Activated T-cell treated with anti-CD3 and anti-CD28 coated beads for 48 hours (primary cell): ENCODE results near the gene SIPA1L2.

Experiments
- DNase-seq: peaks from one replicate; pipeline ENCODE4 v3.0.0-alpha.2; 2020; ENCODE audit warnings: low read depth

SIPA1L2 gene

DNA sequence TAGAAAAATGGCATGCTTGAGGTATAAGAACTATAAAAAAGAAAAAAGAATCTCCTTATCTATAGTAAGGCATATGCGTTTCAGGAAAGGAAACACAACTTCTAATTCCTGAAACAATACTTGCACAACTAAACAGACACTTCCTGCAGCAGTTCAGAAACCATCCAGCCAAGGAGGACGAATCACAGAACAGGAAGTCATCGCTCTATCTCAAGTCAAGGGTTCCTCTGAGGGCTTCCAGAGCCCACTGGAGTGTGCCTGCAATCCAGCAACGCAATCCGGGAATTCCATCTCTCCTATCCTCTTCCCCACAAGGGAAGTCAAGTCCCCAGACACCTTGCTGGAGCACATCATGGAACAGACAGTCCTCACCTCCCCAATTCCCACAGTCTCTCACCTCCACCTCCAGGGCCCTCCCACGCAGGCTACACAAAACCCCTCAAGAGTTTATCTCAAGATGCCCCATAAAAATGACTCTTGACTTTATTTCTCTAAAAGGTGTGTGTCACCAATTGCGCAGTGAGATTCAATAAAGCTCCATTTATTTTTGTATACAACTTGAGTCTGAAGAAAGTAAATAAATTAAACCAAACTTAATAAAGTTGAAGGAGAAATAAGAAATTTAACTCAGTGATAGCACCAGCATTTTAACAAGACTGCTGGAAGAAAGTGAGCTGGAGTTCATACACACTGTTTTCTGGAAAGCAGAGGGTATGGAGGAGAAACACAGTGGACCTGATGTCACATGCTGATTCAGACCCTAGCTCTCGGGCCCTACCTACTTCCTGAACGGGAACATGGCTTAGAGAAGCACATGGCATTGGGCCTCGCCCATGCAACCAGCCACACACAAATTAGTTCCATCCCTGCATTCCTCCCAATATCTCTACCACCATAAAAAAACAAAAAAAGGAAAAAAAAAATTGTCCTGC is 39.9 kb downstream of the SIPA1L2 start:
- DNase-seq = no peak

DNA sequence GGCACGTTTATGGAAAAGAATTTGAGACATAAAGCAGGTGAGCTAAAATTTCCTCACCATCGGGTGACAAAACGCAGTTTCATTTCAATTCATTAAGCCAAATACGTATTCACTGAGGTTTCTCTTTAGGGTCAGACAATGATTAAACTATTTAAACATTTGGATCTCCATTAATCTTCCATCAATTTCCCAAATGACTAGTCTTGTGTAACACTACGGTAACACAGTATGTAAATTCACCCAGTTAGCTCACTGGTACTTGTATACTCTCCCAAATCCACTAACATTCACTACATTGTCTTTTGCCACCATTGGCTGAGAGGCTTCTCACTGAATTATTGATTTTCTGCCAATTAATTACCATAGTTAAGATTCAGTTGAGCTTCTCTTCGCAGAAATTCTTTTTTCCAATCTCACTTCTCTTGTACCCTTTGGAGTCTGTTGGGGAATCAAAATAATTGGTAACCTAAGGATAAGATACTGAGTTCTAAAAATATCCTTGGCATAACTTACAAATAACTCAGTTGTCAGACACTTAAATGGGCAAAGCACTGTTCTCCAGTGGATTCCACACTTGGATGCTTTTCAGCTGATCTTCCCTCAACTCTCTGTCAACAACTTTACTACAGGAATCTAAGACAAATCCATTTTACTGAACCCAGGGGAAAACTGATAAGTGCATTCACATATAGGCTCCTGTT is 40.7 kb downstream of the SIPA1L2 start:
- DNase-seq = no peak

DNA sequence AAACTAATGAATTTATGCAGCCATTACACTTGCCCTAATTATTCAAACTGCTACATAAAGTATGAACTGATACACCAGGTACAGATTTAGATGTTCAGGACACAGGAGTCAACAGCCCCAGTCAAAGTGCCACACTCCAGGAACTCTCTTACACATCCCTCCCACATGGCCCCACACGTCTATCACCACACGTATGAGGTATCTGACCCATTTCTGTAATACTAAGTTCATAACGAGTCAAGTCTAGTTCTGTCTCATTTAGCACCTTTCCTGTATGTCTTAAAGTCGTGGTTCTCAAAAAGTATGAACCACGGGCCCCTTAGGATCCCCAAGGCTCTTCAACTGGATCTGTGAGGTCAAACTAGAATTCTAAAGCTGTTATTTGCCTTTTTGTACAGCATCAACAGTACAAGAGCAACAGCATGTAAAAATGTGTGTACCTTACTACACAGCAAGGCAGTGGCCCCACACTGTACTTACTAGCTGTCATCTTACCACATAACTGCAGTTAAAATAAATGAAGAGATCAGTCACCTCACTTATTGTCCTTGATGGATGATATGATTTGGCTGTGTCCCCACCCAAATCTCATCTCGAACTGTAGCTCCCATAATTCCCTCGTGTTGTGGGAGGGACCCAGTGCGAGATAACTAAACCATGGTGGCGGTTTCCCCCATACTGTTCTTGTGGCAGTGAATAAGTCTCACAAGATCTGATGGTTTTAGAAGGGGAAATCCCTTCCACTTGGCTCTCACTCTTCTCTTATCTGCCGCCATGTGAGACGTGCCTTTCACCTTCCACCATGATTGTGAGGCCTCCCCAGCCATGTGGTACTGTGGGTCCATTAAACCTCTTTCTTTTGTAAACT is 42.6 kb downstream of the SIPA1L2 start:
- DNase-seq = no peak

DNA sequence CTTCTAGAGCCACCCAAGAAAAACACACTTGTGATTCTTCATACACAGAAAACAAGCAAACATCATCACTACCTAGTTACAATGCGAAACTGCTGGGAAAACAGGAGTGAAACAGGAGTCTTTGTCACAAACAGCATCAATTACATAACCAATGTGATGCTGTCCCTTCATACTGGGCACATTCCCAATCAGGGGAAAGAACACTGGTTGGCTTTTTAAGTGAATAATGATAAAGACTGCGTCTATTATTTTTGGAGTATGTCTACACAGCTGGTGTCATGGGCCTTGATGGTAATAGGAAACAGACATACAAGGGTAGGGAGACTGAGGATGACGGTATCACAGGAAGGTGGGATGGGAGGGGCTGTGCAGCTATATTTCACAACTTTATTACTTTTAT is 43.3 kb downstream of the SIPA1L2 start:
- no peak for DNase-seq

DNA sequence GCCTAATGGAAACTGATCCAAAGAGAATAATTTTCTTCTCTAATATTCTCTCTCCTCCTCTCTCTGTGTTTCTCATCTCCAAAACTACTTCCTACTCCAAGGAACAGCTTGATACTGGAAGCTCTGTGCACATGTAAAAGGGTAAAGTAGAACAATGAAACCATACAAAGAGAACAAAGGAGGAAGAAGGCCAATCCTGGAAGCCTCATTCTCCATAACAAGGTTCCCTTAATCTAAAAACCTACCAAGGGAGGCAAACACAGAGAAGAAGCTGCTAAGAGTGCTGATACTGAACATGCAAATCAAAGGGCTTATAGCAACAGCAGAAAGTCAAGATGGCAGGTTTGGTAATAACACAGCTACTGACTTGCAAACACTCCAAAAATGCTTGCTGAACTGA is 44.4 kb downstream of the SIPA1L2 start:
- DNase-seq = no peak

DNA sequence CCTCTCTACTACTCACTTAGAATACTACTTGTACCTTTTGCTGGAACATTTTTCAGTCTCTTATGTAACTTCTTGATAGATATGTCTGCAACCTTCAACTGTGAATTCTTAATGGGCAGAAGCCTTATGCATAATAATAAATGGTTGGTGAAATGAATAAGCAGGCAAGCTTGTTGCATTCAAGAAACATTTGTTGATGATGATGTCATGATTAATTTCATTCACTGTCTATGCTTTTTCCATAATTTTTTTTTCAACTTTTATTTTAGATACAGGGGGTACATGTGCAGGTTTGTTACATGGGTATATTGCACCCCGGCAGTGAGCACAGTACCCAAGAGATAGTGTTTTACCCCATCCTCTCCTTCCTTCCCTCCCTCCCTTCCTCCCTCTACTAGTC is 48.0 kb downstream of the SIPA1L2 start:
- DNase-seq = no peak
